Mesendoderm (in vitro differentiated cells): Measurements from ENCODE around the gene TMEM60.

Experiments
- DNase-seq: peaks from one replicate; pipeline ENCODE4 v3.0.0; 2013
- H2AK5ac ChIP-seq: 2 replicates; pipeline ENCODE4 v1.6.1; 2013; ENCODE audit warnings: low read length, inconsistent platforms
- H2BK120ac ChIP-seq: 2 replicates; pipeline ENCODE4 v1.6.1; 2013; ENCODE audit warnings: low read depth, mild to moderate bottlenecking, low read length, moderate library complexity, mixed read lengths
- H2BK15ac ChIP-seq: replicated peaks from 2 replicates; pipeline ENCODE4 v1.6.1; 2013; ENCODE audit warnings: low read depth, mild to moderate bottlenecking, moderate library complexity
- H2BK5ac ChIP-seq: 2 replicates; pipeline ENCODE4 v1.6.1; 2013; ENCODE audit warnings: low read length, inconsistent platforms
- H3K18ac ChIP-seq: 2 replicates; pipeline ENCODE4 v1.6.1; 2013; ENCODE audit warnings: mild to moderate bottlenecking, low read length, mixed read lengths
- H3K23ac ChIP-seq: one replicate; pipeline ENCODE4 v1.6.1; 2013; ENCODE audit warnings: low read length
- H3K27ac ChIP-seq: 2 replicates; pipeline ENCODE4 v1.5.1; 2013; ENCODE audit warnings: low read depth, mild to moderate bottlenecking, inconsistent platforms, low read length, moderate library complexity
- H3K27me3 ChIP-seq: 2 replicates; pipeline ENCODE4 v1.6.1; 2013; ENCODE audit warnings: low read length, control low read depth, mild to moderate bottlenecking, inconsistent platforms; ENCODE audit not compliant: insufficient read depth, poor library complexity
- H3K36me3 ChIP-seq: 2 replicates; pipeline ENCODE4 v1.6.1; 2013; ENCODE audit warnings: low read length, inconsistent platforms; ENCODE audit not compliant: control insufficient read depth, insufficient read depth
- H3K4ac ChIP-seq: one replicate; pipeline ENCODE4 v1.6.1; 2013; ENCODE audit warnings: low read depth, mild to moderate bottlenecking, low read length, moderate library complexity
- H3K4me1 ChIP-seq: 2 replicates; pipeline ENCODE4 v1.6.1; 2013; ENCODE audit warnings: low read depth, low read length, inconsistent platforms; ENCODE audit not compliant: control insufficient read depth
- H3K4me2 ChIP-seq: 2 replicates; pipeline ENCODE4 v1.6.1; 2013; ENCODE audit warnings: low read length
- H3K4me3 ChIP-seq: 2 replicates; pipeline ENCODE4 v1.5.1; 2013; ENCODE audit warnings: mild to moderate bottlenecking, low read length
- H3K56ac ChIP-seq: one replicate; pipeline ENCODE4 v1.6.1; 2013; ENCODE audit warnings: low read length
- H3K79me1 ChIP-seq: 2 replicates; pipeline ENCODE4 v1.6.1; 2013; ENCODE audit warnings: low read length, inconsistent platforms
- H3K79me2 ChIP-seq: 2 replicates; pipeline ENCODE4 v1.6.1; 2013; ENCODE audit warnings: mild to moderate bottlenecking, low read length; ENCODE audit not compliant: control insufficient read depth, insufficient read depth
- H3K9ac ChIP-seq: 2 replicates; pipeline ENCODE4 v1.6.1; 2013; ENCODE audit warnings: low read length, inconsistent platforms
- H4K5ac ChIP-seq: one replicate; pipeline ENCODE4 v1.6.1; 2013; ENCODE audit warnings: low read length
- H4K8ac ChIP-seq: one replicate; pipeline ENCODE4 v1.6.1; 2013; ENCODE audit warnings: low read depth, mild to moderate bottlenecking, control low read depth, low read length, moderate library complexity
- WGBS: extraction: QIAGEN DNeasy Blood & Tissue Kit; methylation state at CpG from one replicate; pipeline ENCODE4 v1.1.7; 2013; ENCODE audit warnings: low lambda C conversion rate, missing lambda C conversion rate; ENCODE audit not compliant: insufficient coverage; ENCODE audit errors: extremely low coverage; 5-methylcytosine and 5-hydroxymethylcytosine counted together

The TMEM60 gene

GRCh38 chr7:77830649-77831355 is 32.6 kb upstream of the TMEM60 start:
- Histone ChIP-seq H3K79me2 (no peaks in the 10 kb centered on the region), H3K4me1 (no peaks in the 10 kb centered on the region), H3K79me1 (peaks cover 3% of the 10 kb centered on the region), H2BK15ac (no peak overlapping the region), H3K27ac (no peak overlapping the region), H2BK120ac (no peak overlapping the region), H3K36me3 (no peaks in the 10 kb centered on the region), H3K4me2 (no peak overlapping the region), H3K18ac (no peak overlapping the region), H3K4ac (no peak overlapping the region), H3K4me3 (no peak overlapping the region), H3K27me3 (no peaks in the 10 kb centered on the region), H3K9ac (no peak overlapping the region), H3K23ac (no peak overlapping the region), H3K56ac (no peak overlapping the region), H4K8ac (no peak overlapping the region), H2BK5ac (no peak overlapping the region), H2AK5ac (no peak overlapping the region), H4K5ac (no peak overlapping the region)
- no peak for DNase-seq
- whole genome bisulfite sequencing = no CpG with 5 or more reads among the region's 8 CpGs

GRCh38 chr7:77827999-77828398 is 29.8 kb upstream of the TMEM60 start:
- no peak overlapping the region for H3K27ac ChIP-seq
- H3K4me2 ChIP-seq = no peak overlapping the region
- WGBS = no CpG with 5 or more reads among the region's 2 CpGs
- no peaks in the 10 kb centered on the region for H3K36me3 ChIP-seq
- H4K5ac ChIP-seq = no peak overlapping the region
- no peak overlapping the region for H3K23ac ChIP-seq
- no peak overlapping the region for H3K9ac ChIP-seq
- H3K18ac ChIP-seq = no peak overlapping the region
- no peak overlapping the region for H2BK120ac ChIP-seq
- no peaks in the 10 kb centered on the region for H3K4me1 ChIP-seq
- no peaks in the 10 kb centered on the region for H3K79me2 ChIP-seq
- H2AK5ac ChIP-seq = no peak overlapping the region
- H3K4ac ChIP-seq = no peak overlapping the region
- H2BK5ac ChIP-seq = no peak overlapping the region
- no peak overlapping the region for H3K56ac ChIP-seq
- peaks cover 5% of the 10 kb centered on the region for H3K79me1 ChIP-seq
- H3K27me3 ChIP-seq = no peaks in the 10 kb centered on the region
- no peak for DNase-seq
- H4K8ac ChIP-seq = no peak overlapping the region
- no peak overlapping the region for H2BK15ac ChIP-seq
- H3K4me3 ChIP-seq = no peak overlapping the region

- H2BK120ac ChIP-seq = no peak overlapping the region
- no peak overlapping the region for H4K8ac ChIP-seq
- peaks cover 5% of the 10 kb centered on the region for H3K79me2 ChIP-seq
- no peak overlapping the region for H4K5ac ChIP-seq
- no peaks in the 10 kb centered on the region for H3K27me3 ChIP-seq
- no peak overlapping the region for H3K9ac ChIP-seq
- H3K4me2 ChIP-seq = no peak overlapping the region
- no peak overlapping the region for H3K4ac ChIP-seq
- no peak overlapping the region for H3K56ac ChIP-seq
- H3K18ac ChIP-seq = no peak overlapping the region
- H2BK5ac ChIP-seq = no peak overlapping the region
- no peak overlapping the region for H2AK5ac ChIP-seq
- H2BK15ac ChIP-seq = no peak overlapping the region
- no peak for DNase-seq
- peaks cover 15% of the 10 kb centered on the region for H3K79me1 ChIP-seq
- H3K23ac ChIP-seq = no peak overlapping the region
- no peak overlapping the region for H3K27ac ChIP-seq
- no peaks in the 10 kb centered on the region for H3K4me1 ChIP-seq
- H3K36me3 ChIP-seq = no peaks in the 10 kb centered on the region
- WGBS = no CpG with 5 or more reads among the region's 2 CpGs
- H3K4me3 ChIP-seq = no peak overlapping the region
These were observed 28.1 kb upstream of the TMEM60 start for GRCh38 chr7:77826300-77826699.

- Histone ChIP-seq H4K5ac (no peak overlapping the region), H3K4me3 (no peak overlapping the region), H3K23ac (no peak overlapping the region), H3K79me2 (peaks cover 5% of the 10 kb centered on the region), H2AK5ac (no peak overlapping the region), H4K8ac (no peak overlapping the region), H3K4me2 (no peak overlapping the region), H3K9ac (no peak overlapping the region), H3K4me1 (no peaks in the 10 kb centered on the region), H3K18ac (no peak overlapping the region), H2BK15ac (no peak overlapping the region), H3K27me3 (no peaks in the 10 kb centered on the region), H2BK120ac (no peak overlapping the region), H3K36me3 (no peaks in the 10 kb centered on the region), H3K79me1 (peaks cover 13% of the 10 kb centered on the region), H3K27ac (no peak overlapping the region), H3K56ac (no peak overlapping the region), H3K4ac (no peak overlapping the region), H2BK5ac (no peak overlapping the region)
- WGBS = no CpG with 5 or more reads among the region's 3 CpGs
- no peak for DNase-seq
These were observed 26.9 kb upstream of the TMEM60 start for GRCh38 chr7:77825131-77825530.

GRCh38 chr7:77824636-77825035 is 26.4 kb upstream of the TMEM60 start:
- Histone ChIP-seq H2BK120ac (no peak overlapping the region), H3K56ac (no peak overlapping the region), H3K4ac (no peak overlapping the region), H4K5ac (no peak overlapping the region), H4K8ac (no peak overlapping the region), H3K18ac (no peak overlapping the region), H3K4me1 (no peaks in the 10 kb centered on the region), H3K23ac (no peak overlapping the region), H3K79me2 (peaks cover 5% of the 10 kb centered on the region), H3K27me3 (no peaks in the 10 kb centered on the region), H3K36me3 (no peaks in the 10 kb centered on the region), H3K79me1 (peaks cover 13% of the 10 kb centered on the region), H3K4me3 (no peak overlapping the region), H3K4me2 (no peak overlapping the region), H2BK15ac (no peak overlapping the region), H3K27ac (no peak overlapping the region), H2BK5ac (no peak overlapping the region), H3K9ac (no peak overlapping the region), H2AK5ac (no peak overlapping the region)
- no peak for DNase-seq
- no CpG with 5 or more reads among the region's 5 CpGs for WGBS

- no peak overlapping the region for H3K4me2 ChIP-seq
- no peak overlapping the region for H3K4me3 ChIP-seq
- H3K18ac ChIP-seq = no peak overlapping the region
- no peak overlapping the region for H4K5ac ChIP-seq
- H3K9ac ChIP-seq = no peak overlapping the region
- no peak overlapping the region for H2BK5ac ChIP-seq
- H3K56ac ChIP-seq = no peak overlapping the region
- H3K23ac ChIP-seq = no peak overlapping the region
- no peak overlapping the region for H3K27ac ChIP-seq
- WGBS = no CpG with 5 or more reads among the region's 2 CpGs
- no peaks in the 10 kb centered on the region for H3K27me3 ChIP-seq
- no peak overlapping the region for H2AK5ac ChIP-seq
- no peak overlapping the region for H2BK120ac ChIP-seq
- H3K36me3 ChIP-seq = no peaks in the 10 kb centered on the region
- H3K4ac ChIP-seq = no peak overlapping the region
- peaks cover 5% of the 10 kb centered on the region for H3K79me2 ChIP-seq
- no peak overlapping the region for H4K8ac ChIP-seq
- no peaks in the 10 kb centered on the region for H3K4me1 ChIP-seq
- H3K79me1 ChIP-seq = peaks cover 13% of the 10 kb centered on the region
- DNase-seq = no peak
- no peak overlapping the region for H2BK15ac ChIP-seq
These were observed 25.6 kb upstream of the TMEM60 start for GRCh38 chr7:77823787-77824186.
